ENCODE results near the gene RAPGEF3.

RAPGEF3 gene

GRCh38 chr12:47717443-47718193 lies 41.1 kb downstream of the RAPGEF3 start:
- DNase-seq: peak; percentile 86

GRCh38 chr12:47717046-47717442 lies 41.6 kb downstream of the RAPGEF3 start:
- DNase-seq: no peak

DNA sequence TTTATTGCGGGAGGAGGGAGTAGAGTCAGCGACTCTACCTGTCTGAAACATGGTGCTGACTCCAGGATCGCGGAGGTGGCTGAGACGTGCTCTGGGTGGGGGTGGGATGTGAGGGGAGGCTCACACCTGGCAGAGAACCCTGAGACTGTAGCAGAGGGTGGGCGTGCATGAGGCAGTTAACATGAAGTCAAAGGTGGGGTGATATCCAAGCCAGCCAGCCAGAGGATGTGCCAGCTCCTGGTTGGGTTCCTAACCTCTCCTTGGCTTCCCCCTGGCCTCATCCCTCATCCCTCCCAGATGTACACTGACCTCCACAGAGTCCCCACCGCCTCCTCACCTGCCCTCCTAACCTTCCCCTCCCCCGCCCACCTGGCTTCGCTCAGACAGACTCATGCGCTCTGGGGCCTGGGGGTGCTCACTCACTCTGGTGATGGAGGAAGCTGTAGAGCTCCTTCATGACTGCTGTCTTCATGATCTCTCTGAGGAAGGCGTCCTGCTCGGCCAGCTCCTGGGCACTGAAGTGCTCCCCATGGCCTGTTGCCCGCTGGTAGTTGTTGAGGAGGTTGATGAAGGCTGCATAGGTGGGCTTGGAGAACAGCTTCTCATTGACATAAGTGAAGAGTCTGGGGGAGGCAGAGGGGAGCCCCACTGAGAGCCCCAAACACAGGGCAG lies 42.7 kb downstream of the RAPGEF3 start:
- DNase-seq: no peak

DNA sequence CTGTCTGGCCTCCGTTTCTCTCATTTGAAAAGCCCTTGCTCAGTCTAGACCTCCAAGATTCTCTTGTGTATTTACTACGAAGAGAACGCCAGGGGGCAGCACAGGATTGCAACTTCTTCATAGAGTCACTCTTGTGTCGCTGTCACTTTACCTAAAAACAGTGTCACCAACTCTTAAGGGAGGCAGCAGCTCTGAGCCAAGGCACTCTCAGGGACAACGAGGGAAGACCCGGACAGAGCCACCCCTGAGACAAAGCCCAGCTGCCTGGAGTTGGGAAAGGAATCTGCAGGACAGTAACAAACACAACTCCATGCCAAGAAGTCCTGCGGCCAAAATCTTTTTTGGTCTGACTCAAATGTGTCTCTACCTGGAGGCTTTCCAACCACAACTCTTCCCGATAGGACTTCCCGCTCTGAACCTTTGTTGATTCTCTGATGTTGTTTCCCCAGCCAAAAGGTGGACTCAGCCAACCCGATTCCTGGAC lies 43.2 kb downstream of the RAPGEF3 start:
- DNase-seq: peak; percentile 83

DNA sequence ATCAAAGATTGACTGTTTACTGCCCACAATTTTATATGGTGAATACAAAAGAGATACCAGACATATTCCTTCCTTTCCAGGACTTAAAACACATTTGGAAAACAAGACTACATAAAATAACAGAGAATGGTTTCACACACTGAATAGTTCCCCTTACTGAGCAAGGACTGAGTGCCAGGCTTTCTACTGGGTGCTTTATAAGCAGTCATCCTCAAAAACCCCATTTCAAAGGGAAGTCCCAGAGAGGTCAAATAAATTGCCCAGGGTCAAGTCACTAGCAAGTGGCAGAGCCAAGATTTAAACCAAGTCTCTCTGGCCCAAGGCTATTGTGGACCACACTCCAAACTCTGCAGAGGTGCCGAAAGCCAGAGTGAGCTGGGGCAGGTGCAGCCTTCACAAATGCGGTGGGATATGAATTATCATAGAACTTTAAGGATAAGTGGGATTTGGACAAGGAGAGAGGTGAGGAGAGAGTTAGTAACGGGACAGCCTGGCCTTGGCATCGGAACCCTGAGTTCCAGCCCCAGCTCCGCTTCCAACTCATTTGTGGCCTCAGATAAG lies 43.8 kb downstream of the RAPGEF3 start:
- DNase-seq: no peak

DNA sequence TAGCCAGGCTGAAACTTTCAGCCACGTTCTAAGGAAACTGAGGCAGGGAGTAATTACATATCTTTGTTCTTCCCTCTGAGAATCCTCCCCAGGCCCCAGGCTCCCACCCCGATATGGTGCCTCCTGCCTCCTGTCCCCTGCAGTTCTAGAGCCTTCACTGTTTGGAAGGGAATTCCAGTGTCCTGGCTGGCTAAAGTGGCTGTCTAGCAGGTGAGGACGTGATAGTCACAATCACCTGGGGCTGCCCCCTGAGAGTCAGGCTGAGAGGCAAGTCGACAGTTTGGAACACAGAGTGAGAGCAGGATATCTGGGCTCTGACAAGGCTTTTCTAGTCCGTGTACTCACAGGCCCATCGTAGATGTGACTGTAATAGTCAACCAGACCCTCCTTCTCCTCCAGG lies 46.5 kb downstream of the RAPGEF3 start:
- DNase-seq: no peak

- no peak for DNase-seq
Observed at GRCh38 chr12:47711448-47711847, 47.2 kb downstream of the RAPGEF3 start.

DNA sequence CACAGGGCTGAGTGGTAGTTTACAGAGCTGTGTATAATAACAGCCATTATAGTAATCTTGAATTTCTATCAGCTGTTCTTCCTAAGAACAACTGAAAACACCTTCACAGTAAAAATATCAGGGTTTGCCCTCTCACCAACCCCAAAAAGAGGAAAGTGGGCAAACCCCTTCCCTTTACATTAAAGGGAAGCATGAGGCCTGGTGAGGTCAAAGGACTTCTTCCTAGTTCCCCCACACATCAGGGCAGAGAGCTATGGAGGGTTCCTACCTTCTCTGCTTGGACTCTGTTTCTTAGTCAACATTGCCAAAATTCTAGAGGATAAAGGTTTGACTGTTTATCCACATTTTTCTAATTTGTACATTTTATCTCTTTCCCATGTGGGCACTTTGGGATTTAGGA lies 48.4 kb downstream of the RAPGEF3 start:
- no peak for DNase-seq

GRCh38 chr12:47709671-47710070 lies 49.0 kb downstream of the RAPGEF3 start:
- no peak for DNase-seq

- no peak for DNase-seq
Observed at GRCh38 chr12:47709237-47709636, 49.4 kb downstream of the RAPGEF3 start.

DNA sequence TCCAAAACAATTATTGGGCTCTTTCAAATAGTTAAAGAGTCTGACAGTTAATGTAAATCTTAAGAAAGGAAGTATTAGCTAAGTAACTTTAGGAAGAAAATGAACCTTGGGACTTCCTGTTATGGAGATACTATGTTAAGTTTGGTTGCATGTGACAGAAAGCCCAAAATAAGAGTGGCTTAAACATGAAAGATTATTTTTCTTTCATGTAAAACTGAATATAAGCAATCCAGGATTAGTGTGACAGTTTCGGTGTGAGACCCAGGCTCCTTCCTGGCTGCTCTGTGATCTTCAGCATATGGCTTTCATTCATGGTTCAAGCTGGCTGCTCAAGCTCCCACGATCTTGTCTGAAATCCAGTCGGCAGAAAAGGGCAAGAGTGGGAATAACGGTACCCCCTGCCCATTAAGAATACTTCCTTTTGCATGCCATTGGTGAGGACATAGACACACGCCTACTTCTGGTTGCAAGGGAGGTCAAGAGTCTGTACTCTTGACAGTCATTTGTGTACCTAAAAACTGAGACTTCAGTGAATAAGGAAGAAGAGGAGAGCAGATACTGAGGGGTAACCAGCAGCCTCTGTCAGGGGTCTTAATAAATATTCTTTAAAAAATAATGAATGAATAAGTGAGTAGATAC lies 50.7 kb downstream of the RAPGEF3 start:
- no peak for DNase-seq

DNA sequence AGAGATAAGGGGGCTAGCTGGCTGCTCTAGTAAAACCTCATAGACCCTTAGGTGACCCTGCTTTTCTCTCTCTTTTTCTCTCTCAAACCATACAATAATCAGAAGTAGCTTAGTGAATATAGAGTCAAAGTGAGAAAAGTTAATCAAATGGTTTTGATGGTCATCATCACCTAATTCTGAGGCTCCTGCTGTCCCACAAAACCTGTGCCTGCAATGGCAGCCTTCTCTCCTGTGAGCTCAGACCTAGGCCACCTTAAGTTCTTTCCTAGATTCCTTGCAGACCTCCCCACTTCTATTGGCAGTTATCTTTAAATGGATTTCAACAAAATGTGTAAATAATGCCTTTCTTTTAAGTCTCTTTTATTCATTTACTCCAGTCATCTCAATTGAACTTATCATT lies 51.3 kb downstream of the RAPGEF3 start:
- DNase-seq: no peak

- DNase-seq: peak; percentile 91
Observed at GRCh38 chr12:47705566-47706425, 52.9 kb downstream of the RAPGEF3 start, which contains the start of gene RPAP3. RPAP3 (minus strand) TSS chr12:47706030; CDS start chr12:47702840, 3,190 bp downstream.

- DNase-seq: no peak
Observed at GRCh38 chr12:47705229-47705565, 53.5 kb downstream of the RAPGEF3 start.

- no peak for DNase-seq
Observed at GRCh38 chr12:47704719-47705118, 54.0 kb downstream of the RAPGEF3 start.

DNA sequence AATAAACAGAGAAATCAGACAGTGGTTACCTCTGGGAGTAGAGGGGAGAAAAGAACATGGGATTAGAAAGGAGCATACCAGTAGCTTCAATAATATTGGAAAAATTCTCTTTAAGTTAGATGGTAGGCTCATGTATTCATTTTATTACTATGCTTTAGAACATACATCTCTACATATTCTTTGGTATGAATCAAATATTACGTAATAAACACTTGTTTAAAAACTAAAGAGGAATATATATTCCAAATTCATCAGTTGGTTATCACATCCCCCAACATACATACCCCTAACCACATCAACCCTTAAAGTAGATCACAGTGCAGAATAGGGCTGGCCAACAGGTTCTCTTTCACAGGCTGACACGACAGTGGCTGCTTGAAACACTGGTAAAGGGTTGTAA lies 58.4 kb downstream of the RAPGEF3 start:
- no peak for DNase-seq

- DNase-seq: no peak
Observed at GRCh38 chr12:47698631-47699030, 60.0 kb downstream of the RAPGEF3 start.

- DNase-seq: no peak
Observed at GRCh38 chr12:47698055-47698454, 60.6 kb downstream of the RAPGEF3 start.

GRCh38 chr12:47689215-47689614 lies 69.5 kb downstream of the RAPGEF3 start:
- no peak for DNase-seq

GRCh38 chr12:47687636-47688035 lies 71.0 kb downstream of the RAPGEF3 start:
- no peak for DNase-seq

GRCh38 chr12:47686645-47687240 lies 71.9 kb downstream of the RAPGEF3 start:
- peak; percentile 49 for DNase-seq

Measured in NCI-H1436 (cell line).